HepG2 (cell line): ENCODE data around the gene ATP5F1E. TPM values are rescaled to one million over a fixed set of nuclear protein-coding genes. Genes with fewer than 3 reads are reported as not detected.

Experiments used
- ARNT2 ChIP-seq: sonication (generic); formaldehyde crosslinking; IDR thresholded peaks from 2 replicates; pipeline ENCODE4 v1.8.0; 2022; ENCODE audit warnings: mild to moderate bottlenecking, low read depth, missing genetic modification reagents, moderate library complexity
- CBFB ChIP-seq: sonication (generic); formaldehyde crosslinking; IDR thresholded peaks from 2 replicates; pipeline ENCODE4 v1.4.0; 2020; ENCODE audit warnings: missing genetic modification reagents
- CC2D1A ChIP-seq: sonication (generic); formaldehyde crosslinking; IDR thresholded peaks from 2 replicates; pipeline ENCODE4 v1.8.1; 2023; ENCODE audit warnings: mild to moderate bottlenecking, missing genetic modification reagents
- DDIT3 ChIP-seq: sonication (generic); formaldehyde crosslinking; IDR thresholded peaks from 2 replicates; pipeline ENCODE4 v1.4.0; 2020; ENCODE audit warnings: mild to moderate bottlenecking, missing genetic modification reagents
- FOXA3 ChIP-seq: IDR thresholded peaks from 2 replicates; pipeline ENCODE4 v1.6.1; 2016; ENCODE audit warnings: missing genetic modification reagents, missing compliant biosample characterization
- GTF2F1 ChIP-seq: fragments of 150-350 bp; IDR thresholded peaks from 2 replicates; pipeline ENCODE4 v1.6.1; 2014; ENCODE audit warnings: low read length
- IRF2 ChIP-seq: IDR thresholded peaks from 2 replicates; pipeline ENCODE4 v1.6.1; 2018; ENCODE audit warnings: missing genetic modification reagents, missing compliant biosample characterization
- NFE2L1 ChIP-seq: sonication (generic); formaldehyde crosslinking; IDR thresholded peaks from 2 replicates; pipeline ENCODE4 v1.4.0; 2020; ENCODE audit warnings: missing genetic modification reagents, mild to moderate bottlenecking, borderline replicate concordance
- NFIB ChIP-seq: sonication (generic); formaldehyde crosslinking; IDR thresholded peaks from 2 replicates; pipeline ENCODE4 v1.9.0; 2021; ENCODE audit warnings: missing genetic modification reagents, mild to moderate bottlenecking, borderline replicate concordance
- SIX4 ChIP-seq: sonication (generic); formaldehyde crosslinking; IDR thresholded peaks from 2 replicates; pipeline ENCODE4 v1.4.0; 2020; ENCODE audit warnings: missing genetic modification reagents
- SKI ChIP-seq: fragments of 450-650 bp; IDR thresholded peaks from one replicate; pipeline ENCODE4 v1.6.1; 2018; ENCODE audit warnings: mild to moderate bottlenecking; ENCODE audit not compliant: partially characterized antibody
- SOX13 ChIP-seq, 3 experiments: fragments of 450-650 bp in 1 of 3; sonication (generic) in 1 of 3; formaldehyde crosslinking in 1 of 3; IDR thresholded peaks in 2 of 3; conservative IDR thresholded peaks in 1 of 3; 2 replicates each; pipeline versions ENCODE4 v1.5.0 to v1.6.1; 2016 to 2020; ENCODE audit warnings: antibody characterized with exemption in 1 of 3, mild to moderate bottlenecking in 1 of 3, missing compliant biosample characterization in 1 of 3, missing genetic modification reagents in 1 of 3, moderate library complexity in 1 of 3
- SP4 ChIP-seq: sonication (generic); formaldehyde crosslinking; IDR thresholded peaks from 2 replicates; pipeline ENCODE4 v1.8.1; 2023; ENCODE audit warnings: mild to moderate bottlenecking, missing genetic modification reagents
- SRY ChIP-seq: sonication (generic); formaldehyde crosslinking; IDR thresholded peaks from 2 replicates; pipeline ENCODE4 v1.8.0; 2022; ENCODE audit warnings: mild to moderate bottlenecking, missing genetic modification reagents
- ZFP36 ChIP-seq: fragments of 150-350 bp; IDR thresholded peaks from 2 replicates; pipeline ENCODE4 v1.6.1; 2018; ENCODE audit warnings: borderline replicate concordance, low read length, low read depth; ENCODE audit not compliant: partially characterized antibody
- ZNF232 ChIP-seq: sonication (generic); formaldehyde crosslinking; IDR thresholded peaks from 2 replicates; pipeline ENCODE4 v1.4.0; 2020; ENCODE audit warnings: missing genetic modification reagents, borderline replicate concordance
- ZNF33A ChIP-seq: sonication (generic); formaldehyde crosslinking; IDR thresholded peaks from 2 replicates; pipeline ENCODE4 v1.5.1; 2020; ENCODE audit warnings: missing genetic modification reagents, mild to moderate bottlenecking, moderate library complexity, borderline replicate concordance
- ZNF451 ChIP-seq: sonication (generic); formaldehyde crosslinking; IDR thresholded peaks from 2 replicates; pipeline ENCODE4 v1.5.0; 2020; ENCODE audit warnings: mild to moderate bottlenecking, missing genetic modification reagents
- ZNF510 ChIP-seq: sonication (generic); formaldehyde crosslinking; IDR thresholded peaks from 2 replicates; pipeline ENCODE4 v1.4.0; 2020; ENCODE audit warnings: low read depth, mild to moderate bottlenecking, missing genetic modification reagents
- ZNF75D ChIP-seq: sonication (generic); formaldehyde crosslinking; IDR thresholded peaks from 2 replicates; pipeline ENCODE4 v1.8.1; 2023; ENCODE audit warnings: missing genetic modification reagents, mild to moderate bottlenecking, borderline replicate concordance
- ZNF773 ChIP-seq: sonication (generic); formaldehyde crosslinking; IDR thresholded peaks from 2 replicates; pipeline ENCODE4 v1.4.0; 2020; ENCODE audit warnings: missing genetic modification reagents, borderline replicate concordance
- ZNF782 ChIP-seq: sonication (generic); formaldehyde crosslinking; IDR thresholded peaks from 2 replicates; pipeline ENCODE4 v1.4.0; 2020; ENCODE audit warnings: missing genetic modification reagents, mild to moderate bottlenecking, borderline replicate concordance
- ZSCAN25 ChIP-seq: sonication (generic); formaldehyde crosslinking; IDR thresholded peaks from 2 replicates; pipeline ENCODE4 v1.8.0; 2022; ENCODE audit warnings: mild to moderate bottlenecking, missing genetic modification reagents
- polyA plus RNA-seq, 8 experiments: library from polyadenylated mRNA; depleted of rRNA in 3 of 8; stranded (reverse) in 7 of 8; unstranded in 1 of 8; fragments of >200 nt; fragmentation: Illumina TruSeq in 4 of 8; extraction: Trizol in 4 of 8; gene quantifications; 2 replicates each; pipeline versions ENCODE4 v1.2.1 to v1.2.3, GENCODE V29; 2011 to 2016; ENCODE audit warnings: low read depth in 4 of 8, missing spikeins in 1 of 8, mixed read lengths in 1 of 8; ENCODE audit not compliant: insufficient read depth in 1 of 8
- total RNA-seq, 5 experiments: library from RNA; depleted of rRNA; stranded (reverse); fragments of >200 nt; fragmentation: Illumina TruSeq; extraction: Trizol; gene quantifications; 2 replicates each; pipeline ENCODE4 v1.2.3, GENCODE V29; 2016; ENCODE audit warnings: low read depth in 1 of 5
- TF ChIP-seq, protein P1 (sequence below): sonication (generic); formaldehyde crosslinking; IDR thresholded peaks from 2 replicates; pipeline ENCODE4 v1.4.0; 2020; ENCODE audit warnings: missing genetic modification reagents, mild to moderate bottlenecking, borderline replicate concordance
- TF ChIP-seq, protein P2 (sequence below): sonication (generic); formaldehyde crosslinking; IDR thresholded peaks from 2 replicates; pipeline ENCODE4 v1.4.0; 2020; ENCODE audit warnings: mild to moderate bottlenecking, missing genetic modification reagents

ATP5F1E gene
- total and polyA plus RNA-seq, 2 of the 13 experiments (the other 11 are each of a cell fraction or from before 2014, with no cell fraction given), result 121 to 134 TPM

GRCh38 chr20:58982406-58983114, 49.6 kb downstream of the ATP5F1E start (continued):
- TF ChIP-seq DDIT3 (CRISPR knock-in tag) (no peak), ZNF773 (no peak), SIX4 (CRISPR knock-in tag) (no peak), ZNF33A (0 out of 2 replicates have a peak, but pooled peaks have one; percentile 47), SKI (no peak), NFE2L1 (CRISPR knock-in tag) (no peak), ZNF510 (CRISPR knock-in tag) (no peak), ZSCAN25 (CRISPR knock-in tag) (0 out of 2 replicates have a peak, but pooled peaks have one; percentile 33), SOX13 (IDR thresholded peaks at IDR 0.05) (no peak), SOX13 (CRISPR knock-in tag; conservative IDR thresholded peaks at IDR 0.05 in 1 of 2, IDR thresholded peaks at IDR 0.05 in 1 of 2) (no peak), ARNT2 (CRISPR knock-in tag) (peak; percentile 34; the same call in 1 of the 2 replicates), NFIB (CRISPR knock-in tag) (no peak), ZNF75D (CRISPR knock-in tag) (no peak), CBFB (no peak), IRF2 (CRISPR knock-in tag) (no peak), ZNF451 (CRISPR knock-in tag) (0 out of 2 replicates have a peak, but pooled peaks have one; percentile 30), SRY (CRISPR knock-in tag) (no peak), FOXA3 (CRISPR knock-in tag) (no peak), SP4 (CRISPR knock-in tag) (peak; percentile 51; the same call in 1 of the 2 replicates), CC2D1A (CRISPR knock-in tag) (peak; percentile 68; the same call in 1 of the 2 replicates), ZNF782 (CRISPR knock-in tag) (0 out of 2 replicates have a peak, but pooled peaks have one; percentile 39), GTF2F1 (no peak), ZFP36 (no peak), ZNF232 (no peak)
- TF ChIP-seq, protein P1, sequence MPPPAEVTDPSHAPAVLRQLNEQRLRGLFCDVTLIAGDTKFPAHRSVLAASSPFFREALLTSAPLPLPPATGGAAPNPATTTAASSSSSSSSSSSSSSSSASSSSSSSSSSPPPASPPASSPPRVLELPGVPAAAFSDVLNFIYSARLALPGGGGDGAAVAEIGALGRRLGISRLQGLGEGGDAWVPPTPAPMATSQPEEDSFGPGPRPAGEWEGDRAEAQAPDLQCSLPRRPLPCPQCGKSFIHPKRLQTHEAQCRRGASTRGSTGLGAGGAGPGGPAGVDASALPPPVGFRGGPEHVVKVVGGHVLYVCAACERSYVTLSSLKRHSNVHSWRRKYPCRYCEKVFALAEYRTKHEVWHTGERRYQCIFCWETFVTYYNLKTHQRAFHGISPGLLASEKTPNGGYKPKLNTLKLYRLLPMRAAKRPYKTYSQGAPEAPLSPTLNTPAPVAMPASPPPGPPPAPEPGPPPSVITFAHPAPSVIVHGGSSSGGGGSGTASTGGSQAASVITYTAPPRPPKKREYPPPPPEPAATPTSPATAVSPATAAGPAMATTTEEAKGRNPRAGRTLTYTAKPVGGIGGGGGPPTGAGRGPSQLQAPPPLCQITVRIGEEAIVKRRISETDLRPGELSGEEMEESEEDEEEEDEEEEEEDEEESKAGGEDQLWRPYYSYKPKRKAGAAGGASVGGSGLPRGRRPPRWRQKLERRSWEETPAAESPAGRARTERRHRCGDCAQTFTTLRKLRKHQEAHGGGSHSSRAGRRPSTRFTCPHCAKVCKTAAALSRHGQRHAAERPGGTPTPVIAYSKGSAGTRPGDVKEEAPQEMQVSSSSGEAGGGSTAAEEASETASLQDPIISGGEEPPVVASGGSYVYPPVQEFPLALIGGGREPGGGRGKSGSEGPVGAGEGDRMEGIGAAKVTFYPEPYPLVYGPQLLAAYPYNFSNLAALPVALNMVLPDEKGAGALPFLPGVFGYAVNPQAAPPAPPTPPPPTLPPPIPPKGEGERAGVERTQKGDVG (CRISPR knock-in tag), result peak; percentile 54; the same call in 1 of the 2 replicates
- TF ChIP-seq, protein P2, sequence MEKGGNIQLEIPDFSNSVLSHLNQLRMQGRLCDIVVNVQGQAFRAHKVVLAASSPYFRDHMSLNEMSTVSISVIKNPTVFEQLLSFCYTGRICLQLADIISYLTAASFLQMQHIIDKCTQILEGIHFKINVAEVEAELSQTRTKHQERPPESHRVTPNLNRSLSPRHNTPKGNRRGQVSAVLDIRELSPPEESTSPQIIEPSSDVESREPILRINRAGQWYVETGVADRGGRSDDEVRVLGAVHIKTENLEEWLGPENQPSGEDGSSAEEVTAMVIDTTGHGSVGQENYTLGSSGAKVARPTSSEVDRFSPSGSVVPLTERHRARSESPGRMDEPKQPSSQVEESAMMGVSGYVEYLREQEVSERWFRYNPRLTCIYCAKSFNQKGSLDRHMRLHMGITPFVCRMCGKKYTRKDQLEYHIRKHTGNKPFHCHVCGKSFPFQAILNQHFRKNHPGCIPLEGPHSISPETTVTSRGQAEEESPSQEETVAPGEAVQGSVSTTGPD, result 0 out of 2 replicates have a peak, but pooled peaks have one; percentile 31
